ENCODE measurements around the gene ZPBP2.
"Not testable (repeated sequence)": the region's sequence is repeated elsewhere in the genome, so short reads cannot be mapped to it uniquely, and the experiment has no call there.

Gene ZPBP2

DNA sequence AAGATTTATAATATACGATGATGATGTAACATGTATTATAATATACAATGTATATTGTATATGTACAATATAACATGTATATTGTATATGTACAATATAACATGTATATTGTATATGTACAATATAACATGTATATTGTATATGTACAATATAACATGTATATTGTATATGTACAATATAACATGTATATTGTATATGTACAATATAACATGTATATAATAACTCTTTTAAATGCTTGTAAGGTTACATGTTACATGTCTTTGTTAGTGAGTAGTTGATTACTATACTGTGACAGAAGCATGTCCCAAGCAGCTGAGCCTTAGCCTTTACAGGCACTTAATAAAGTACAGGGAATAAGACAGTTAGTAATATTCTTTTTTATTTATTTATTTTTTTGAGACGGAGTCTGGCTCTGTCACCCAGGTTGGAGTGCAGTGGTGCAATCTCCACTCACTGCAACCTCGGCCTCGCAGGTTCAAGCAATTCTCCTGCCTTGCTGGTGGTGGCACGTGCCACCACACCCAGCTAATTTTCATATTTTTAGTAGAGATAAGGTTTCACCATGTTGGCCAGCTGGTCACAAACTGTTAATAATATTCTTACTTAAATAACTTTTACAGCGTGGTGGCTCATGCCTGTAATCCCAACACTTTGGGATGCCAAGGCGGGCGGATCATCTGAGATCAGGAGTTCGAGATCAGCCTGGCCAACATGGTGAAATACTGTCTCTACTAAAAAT, 11.9 kb upstream of the ZPBP2 start:
- FAIRE-seq: not testable (repeated sequence)

GRCh38 chr17:39861235-39861634, 6.8 kb upstream of the ZPBP2 start:
- FAIRE-seq: no peak

GRCh38 chr17:39863244-39863917, 4.6 kb upstream of the ZPBP2 start:
- FAIRE-seq: no peak

- FAIRE-seq: no peak
Measured at GRCh38 chr17:39863918-39864746, 3.9 kb upstream of the ZPBP2 start, which contains the start of gene IKZF3. Gene IKZF3, minus strand, starts transcription at chr17:39864312. Its CDS starts 186 bp downstream, at chr17:39864126.

DNA sequence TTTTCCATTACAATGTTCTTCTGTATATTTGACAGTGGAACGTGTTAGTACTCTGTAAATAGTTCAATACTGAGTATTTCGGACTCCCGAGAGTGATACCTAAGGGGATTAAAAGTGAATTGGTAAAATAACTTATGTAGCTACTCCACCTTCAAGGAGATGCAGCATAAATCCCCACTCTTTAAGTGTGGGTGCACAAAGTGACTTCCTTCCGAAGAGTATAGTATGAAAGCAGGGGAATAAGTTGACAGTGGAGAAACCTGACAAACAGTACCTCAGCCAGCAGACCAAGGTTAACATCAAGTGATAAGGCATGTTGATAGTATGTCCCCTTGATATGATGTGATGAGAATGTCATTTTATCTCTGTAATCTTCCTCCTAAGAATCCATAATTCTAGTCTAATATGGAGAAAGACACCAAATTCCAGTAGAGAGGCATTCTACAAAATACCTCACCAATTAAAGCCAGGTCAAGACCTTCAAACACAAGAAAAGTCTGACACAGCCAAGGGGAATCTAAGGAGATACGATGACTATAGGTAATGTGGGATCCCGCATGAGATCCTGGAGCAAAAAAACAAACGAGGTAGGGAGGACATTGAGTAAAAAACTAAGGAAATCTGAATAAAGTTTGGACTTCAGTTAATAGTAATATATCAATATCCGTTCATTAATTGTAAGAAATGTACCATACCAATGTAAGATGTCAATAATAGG, 1.8 kb upstream of the ZPBP2 start:
- FAIRE-seq: no peak

DNA sequence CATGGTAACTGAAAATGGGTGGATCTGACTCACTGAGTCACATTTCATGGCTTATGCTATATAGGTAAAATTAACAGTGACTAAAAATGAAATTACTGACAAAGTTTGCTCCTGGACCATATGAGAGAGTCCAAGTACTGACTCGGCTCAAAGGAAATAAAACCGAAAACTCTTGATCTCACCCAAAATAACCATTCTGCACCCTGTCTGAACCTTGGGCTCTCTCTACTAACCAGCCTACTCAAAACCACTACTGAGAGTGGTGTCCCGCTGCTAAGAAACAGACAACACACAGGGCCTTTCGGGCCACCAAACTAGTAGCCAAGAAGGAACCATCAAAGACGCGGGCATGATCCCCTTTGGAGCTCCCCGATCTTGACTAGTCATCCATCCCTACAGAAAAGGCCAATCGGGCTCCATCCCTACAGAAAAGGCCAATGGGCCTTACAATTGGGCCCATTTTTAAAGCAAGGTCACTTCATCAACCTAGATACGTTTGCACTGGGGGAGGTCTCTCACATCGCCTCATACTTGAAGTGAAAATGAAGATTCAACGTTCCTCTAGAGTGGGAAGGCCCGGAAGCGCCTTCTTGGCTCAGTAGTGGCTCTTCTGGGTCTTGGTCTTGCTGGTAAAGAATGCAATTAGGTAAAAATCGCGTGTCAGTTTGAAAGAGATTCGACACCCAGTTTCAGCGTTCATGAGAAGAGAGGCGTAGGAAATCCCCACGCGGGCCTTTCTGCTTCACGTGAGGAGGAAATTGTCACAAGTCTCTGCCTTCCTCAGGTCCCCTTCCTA, 720 bp upstream of the ZPBP2 start:
- no peak for FAIRE-seq

DNA sequence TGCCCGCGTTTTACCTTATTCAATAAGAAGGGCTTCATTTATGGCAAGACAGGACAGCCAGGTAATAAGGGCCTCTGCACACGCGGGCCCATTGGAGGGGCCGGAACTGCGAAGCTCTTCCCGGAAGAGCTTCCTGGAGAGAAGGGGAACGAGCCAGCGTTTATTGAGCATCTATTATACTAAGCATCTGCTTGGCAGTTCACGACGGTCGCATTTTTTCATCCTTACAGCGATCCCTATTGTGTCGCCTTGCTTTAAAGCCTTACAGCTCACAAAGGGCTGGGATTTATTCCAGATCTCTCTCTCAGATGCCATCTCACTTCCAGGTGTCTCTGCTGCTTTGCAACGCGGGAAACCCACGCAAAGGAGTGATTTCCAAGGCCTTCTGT, 546 bp downstream of the ZPBP2 start:
- FAIRE-seq: no peak

GRCh38 chr17:39870776-39871175, 2.8 kb downstream of the ZPBP2 start:
- FAIRE-seq: no peak

- no peak for FAIRE-seq
Measured at GRCh38 chr17:39871801-39872200, 3.8 kb downstream of the ZPBP2 start.

DNA sequence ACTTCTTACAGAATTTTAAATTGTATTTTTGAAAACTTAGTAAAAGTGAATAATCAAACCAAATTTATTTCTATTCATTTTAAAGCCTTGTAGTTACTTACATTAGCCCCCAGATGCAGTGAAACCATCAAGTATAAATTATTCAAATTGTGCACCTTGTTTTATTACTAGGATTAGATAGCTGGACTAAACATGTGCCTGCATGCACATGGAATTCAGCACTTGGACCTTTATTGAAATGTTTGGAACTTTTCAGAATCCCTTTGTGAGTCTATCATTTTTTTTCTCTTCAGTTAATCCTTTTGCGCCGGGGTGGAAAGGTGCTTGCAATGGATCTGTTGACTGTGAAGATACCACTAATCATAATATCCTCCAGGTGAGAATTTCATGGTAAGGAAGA, 4.7 kb downstream of the ZPBP2 start:
- no peak for FAIRE-seq

DNA sequence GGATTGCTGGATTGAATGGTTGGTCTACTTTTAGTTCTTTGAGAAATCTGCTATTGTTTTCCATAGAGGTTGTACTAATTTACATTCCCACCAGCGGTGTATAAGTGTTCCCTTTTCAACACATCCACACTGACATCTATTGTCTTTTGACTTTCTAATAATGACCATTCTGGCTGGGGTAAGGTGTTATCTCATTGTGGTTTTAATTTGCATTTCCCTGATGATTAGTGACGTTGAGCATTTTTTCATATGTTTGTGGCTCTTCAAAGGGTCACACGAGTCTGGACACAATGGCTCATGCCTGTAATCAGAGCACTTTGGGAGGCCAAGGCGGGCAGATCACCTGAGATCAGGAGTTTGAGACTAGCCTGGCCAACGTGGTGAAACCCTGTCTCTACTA, 18.1 kb downstream of the ZPBP2 start:
- not testable (repeated sequence) for FAIRE-seq

- FAIRE-seq: no peak
Measured at GRCh38 chr17:39887078-39887477, 19.1 kb downstream of the ZPBP2 start.

GRCh38 chr17:39889200-39889599, 21.2 kb downstream of the ZPBP2 start:
- no peak for FAIRE-seq

GRCh38 chr17:39894681-39895376, 26.8 kb downstream of the ZPBP2 start:
- FAIRE-seq: no peak

DNA sequence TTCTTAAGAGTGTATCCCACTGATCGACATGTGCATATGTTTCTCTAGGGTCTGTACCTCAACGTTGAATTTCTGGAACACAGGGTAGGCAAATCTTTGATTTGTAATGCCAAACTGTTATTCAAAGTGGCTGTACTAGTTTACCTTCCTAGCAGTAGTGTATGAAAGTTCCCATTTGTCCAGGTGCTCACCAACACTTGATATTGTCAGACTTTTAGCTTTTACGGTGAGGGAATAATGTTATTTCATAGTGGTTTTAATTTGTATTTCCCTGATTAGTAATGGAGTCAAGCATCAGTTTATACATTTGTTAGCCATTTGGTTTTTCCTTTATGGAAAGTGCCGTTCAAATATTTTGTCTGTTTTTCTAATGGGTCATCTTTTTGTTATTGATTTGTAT, 30.1 kb downstream of the ZPBP2 start:
- FAIRE-seq: no peak

- no peak for FAIRE-seq
Measured at GRCh38 chr17:39899215-39899614, 31.2 kb downstream of the ZPBP2 start.

GRCh38 chr17:39902027-39902426, 34.0 kb downstream of the ZPBP2 start:
- FAIRE-seq: not testable (repeated sequence)

GRCh38 chr17:39903158-39903884, 35.3 kb downstream of the ZPBP2 start:
- no peak for FAIRE-seq

- FAIRE-seq: no peak
Measured at GRCh38 chr17:39904990-39905288, 36.9 kb downstream of the ZPBP2 start.

DNA sequence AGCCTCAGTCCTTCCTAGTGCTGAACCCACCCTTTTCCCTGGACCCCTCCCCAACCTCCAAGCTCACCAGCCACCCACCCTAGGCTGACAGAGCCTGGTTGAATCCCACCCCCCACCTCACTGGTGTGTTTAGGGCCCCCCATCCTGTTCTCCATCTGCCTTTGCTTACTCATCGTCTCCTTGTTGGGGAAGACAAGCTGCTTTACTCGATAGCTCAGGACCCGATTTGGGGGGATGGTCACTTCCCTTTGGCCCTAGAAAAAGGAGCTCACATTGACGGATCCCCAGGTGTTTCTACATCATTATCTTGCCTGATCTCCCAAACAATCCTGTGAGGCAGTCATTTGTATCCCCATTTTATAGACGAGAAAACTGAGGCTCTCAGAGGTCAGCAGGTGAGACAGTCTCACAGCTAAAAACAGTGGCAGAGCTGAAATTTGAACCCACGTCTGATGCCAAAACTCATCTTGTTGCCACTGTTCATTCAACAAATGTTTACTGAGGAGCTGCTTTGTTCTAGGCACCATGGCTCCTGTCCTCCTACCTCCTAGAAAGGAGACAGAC, 40.9 kb downstream of the ZPBP2 start:
- no peak for FAIRE-seq

GRCh38 chr17:39913989-39914388, 46.0 kb downstream of the ZPBP2 start:
- no peak for FAIRE-seq

Measured in islet of Langerhans (tissue), 1 donor.